Gastrocnemius medialis (tissue), 4 donors: ENCODE measurements around the gene LDLRAD4. TPM values are rescaled to one million over a fixed set of nuclear protein-coding genes. Genes with fewer than 3 reads are reported as not detected.

Experiments
- ATAC-seq, 2 donors: fragments of 150-250 bp; one replicate each; pipeline ENCODE4 v1.9.1; 2016
- DNase-seq, 2 donors: peaks; one replicate each; pipeline ENCODE4 v3.0.0-alpha.2; 2019
- H3K27ac ChIP-seq, 4 donors: fragments of 200-600 bp; sonication (generic); 1 replicate in 1 of 4; 2 replicates in 3 of 4; pipeline ENCODE4 v1.5.1; 2016 to 2018; ENCODE audit warnings: mild to moderate bottlenecking in 2 of 4, moderate library complexity in 1 of 4
- H3K27me3 ChIP-seq, 3 donors: fragments of 200-600 bp; sonication (generic) in 2 of 3; 1 replicate in 1 of 3; 2 replicates in 2 of 3; pipeline versions ENCODE4 v1.5.1 to v1.6.0; 2016 to 2019; ENCODE audit warnings: mild to moderate bottlenecking in 1 of 3, moderate library complexity in 1 of 3
- H3K36me3 ChIP-seq, 2 donors: fragments of 200-600 bp; sonication (generic) in 1 of 2; one replicate each; pipeline ENCODE4 v1.5.1; 2017 to 2018
- H3K4me1 ChIP-seq, 2 donors: fragments of 200-600 bp; sonication (generic) in 1 of 2; one replicate each; pipeline ENCODE4 v1.5.1; 2016 to 2017; ENCODE audit warnings: mild to moderate bottlenecking in 2 of 2
- H3K4me3 ChIP-seq, 4 donors: fragments of 200-600 bp; sonication (generic) in 3 of 4; 1 replicate in 1 of 4; 2 replicates in 3 of 4; pipeline ENCODE4 v1.5.1; 2016 to 2019; ENCODE audit warnings: mild to moderate bottlenecking in 2 of 4
- H3K9me3 ChIP-seq, 3 donors: fragments of 200-600 bp; sonication (generic) in 2 of 3; 1 replicate in 1 of 3; 2 replicates in 2 of 3; pipeline ENCODE4 v1.5.1; 2016 to 2019
- POLR2A ChIP-seq, 2 donors: fragments of 450-650 bp; IDR thresholded peaks; one replicate each; pipeline ENCODE4 v1.6.1; 2017; ENCODE audit warnings: antibody characterized with exemption in 2 of 2, mild to moderate bottlenecking in 2 of 2, moderate library complexity in 2 of 2
- in situ Hi-C, 4 donors: fragments of 200-750 bp; cut with MboI; loops; one replicate each; pipeline versions ENCODE4 v1.15.0 to v1.8.0; 2017; ENCODE audit warnings: low sequenced_read_pairs in 4 of 4
- intact Hi-C: fragments of 100-400 bp; cut with DNase I; formaldehyde crosslinking; loops from one replicate; pipeline ENCODE4 v1.15.1; 2023; ENCODE audit warnings: low total_unique reads
- total RNA-seq, 4 donors: library from RNA; depleted of rRNA; stranded (reverse); fragments of >200 nt; gene quantifications; one replicate each; pipeline versions ENCODE4 v1.1.0 to v1.2.3, GENCODE V29; 2016
- TF ChIP-seq, protein P1 (sequence below), 5 experiments: fragments of 450-650 bp in 3 of 5; fragments of 200-600 bp in 2 of 5; sonication (generic) in 2 of 5; IDR thresholded peaks in 4 of 5; conservative IDR thresholded peaks in 1 of 5; 1 replicate in 4 of 5; 2 replicates in 1 of 5; pipeline ENCODE4 v1.5.1; 2016 to 2019; ENCODE audit warnings: antibody characterized with exemption in 5 of 5, mild to moderate bottlenecking in 3 of 5, moderate library complexity in 3 of 5

Gene LDLRAD4
- total RNA-seq, 4 donors from 2014 or later, result 3.9 to 11.1 (median 6.5) TPM

DNA sequence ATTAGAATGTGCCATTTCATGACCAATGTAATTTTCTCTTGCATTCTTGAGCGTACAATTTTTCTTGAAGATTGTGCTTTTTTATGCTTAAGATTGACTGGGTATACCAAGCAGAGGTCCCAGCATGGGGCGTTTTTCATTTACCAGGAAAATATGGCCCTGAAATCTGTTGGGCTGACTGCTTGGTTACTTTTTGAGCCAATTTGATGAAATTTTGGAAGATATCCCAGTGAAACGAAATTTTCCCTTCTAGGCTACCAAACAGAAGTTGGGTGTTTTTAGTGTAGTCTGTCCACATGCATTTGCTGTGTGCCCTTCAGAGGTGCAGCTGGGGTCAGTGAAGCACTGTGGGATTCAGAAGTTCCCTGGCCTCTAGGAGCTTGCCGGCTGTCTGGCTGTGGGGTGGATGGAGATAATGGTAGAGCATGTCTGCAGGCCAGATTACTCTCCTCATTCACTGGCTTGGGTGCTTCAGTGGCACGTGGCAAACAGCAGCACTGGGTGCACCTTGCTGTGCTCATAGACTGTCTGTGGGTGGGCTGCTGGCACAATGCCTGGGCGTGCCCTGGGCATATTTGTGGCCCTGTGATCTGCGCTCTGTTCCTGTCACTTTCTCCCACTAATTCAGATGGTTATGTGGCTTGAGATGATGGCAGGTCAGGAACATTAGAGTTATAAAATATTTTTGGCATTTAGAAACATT is 73.3 kb downstream of the LDLRAD4 start:
- Histone ChIP-seq H3K27me3 (no peaks in the 10 kb centered on the region), H3K4me1 (no peaks in the 10 kb centered on the region), H3K27ac (no peak overlapping the region), H3K4me3 (no peak overlapping the region), H3K36me3 (no peaks in the 10 kb centered on the region), H3K9me3 (no peaks in the 10 kb centered on the region)
- DNase-seq, result no peak
- TF ChIP-seq, protein P1, sequence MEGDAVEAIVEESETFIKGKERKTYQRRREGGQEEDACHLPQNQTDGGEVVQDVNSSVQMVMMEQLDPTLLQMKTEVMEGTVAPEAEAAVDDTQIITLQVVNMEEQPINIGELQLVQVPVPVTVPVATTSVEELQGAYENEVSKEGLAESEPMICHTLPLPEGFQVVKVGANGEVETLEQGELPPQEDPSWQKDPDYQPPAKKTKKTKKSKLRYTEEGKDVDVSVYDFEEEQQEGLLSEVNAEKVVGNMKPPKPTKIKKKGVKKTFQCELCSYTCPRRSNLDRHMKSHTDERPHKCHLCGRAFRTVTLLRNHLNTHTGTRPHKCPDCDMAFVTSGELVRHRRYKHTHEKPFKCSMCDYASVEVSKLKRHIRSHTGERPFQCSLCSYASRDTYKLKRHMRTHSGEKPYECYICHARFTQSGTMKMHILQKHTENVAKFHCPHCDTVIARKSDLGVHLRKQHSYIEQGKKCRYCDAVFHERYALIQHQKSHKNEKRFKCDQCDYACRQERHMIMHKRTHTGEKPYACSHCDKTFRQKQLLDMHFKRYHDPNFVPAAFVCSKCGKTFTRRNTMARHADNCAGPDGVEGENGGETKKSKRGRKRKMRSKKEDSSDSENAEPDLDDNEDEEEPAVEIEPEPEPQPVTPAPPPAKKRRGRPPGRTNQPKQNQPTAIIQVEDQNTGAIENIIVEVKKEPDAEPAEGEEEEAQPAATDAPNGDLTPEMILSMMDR (IDR thresholded peaks at IDR 0.05 in 4 of 5, conservative IDR thresholded peaks at IDR 0.05 in 1 of 5), result no peak
- no peak for TF ChIP-seq POLR2A (IDR thresholded peaks at IDR 0.05)
- intact Hi-C loops (no loop called here), in situ Hi-C loops (no loop called here)
- ATAC-seq, result no peak

DNA sequence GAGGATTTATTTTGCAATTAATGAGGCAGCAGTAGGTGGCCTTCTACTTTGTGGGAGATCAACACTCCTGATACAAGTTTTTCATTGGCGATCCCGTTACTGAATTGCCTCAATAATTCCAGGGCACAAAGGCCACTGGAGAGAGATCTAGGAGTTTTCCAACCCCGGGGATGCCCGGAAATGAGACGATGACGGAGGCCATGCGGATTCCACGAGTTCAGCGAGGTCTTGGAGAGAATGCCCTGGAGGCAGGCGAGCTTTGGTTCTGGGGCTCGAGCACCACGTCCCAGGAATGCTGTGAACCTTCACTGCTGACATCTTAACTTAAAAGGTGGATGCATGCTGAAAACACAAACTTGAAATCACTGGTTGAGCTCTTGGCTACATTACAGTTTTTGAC is 74.2 kb downstream of the LDLRAD4 start:
- Histone ChIP-seq H3K27me3 (no peaks in the 10 kb centered on the region), H3K36me3 (no peaks in the 10 kb centered on the region), H3K4me1 (no peaks in the 10 kb centered on the region), H3K9me3 (no peaks in the 10 kb centered on the region), H3K4me3 (no peak overlapping the region), H3K27ac (no peak overlapping the region)
- TF ChIP-seq, protein P1 (IDR thresholded peaks at IDR 0.05 in 4 of 5, conservative IDR thresholded peaks at IDR 0.05 in 1 of 5), result no peak
- no peak for TF ChIP-seq POLR2A (IDR thresholded peaks at IDR 0.05)
- in situ Hi-C loops, result no loop called here
- ATAC-seq (no peak), DNase-seq (no peak)
- intact Hi-C loops, result no loop called here

DNA sequence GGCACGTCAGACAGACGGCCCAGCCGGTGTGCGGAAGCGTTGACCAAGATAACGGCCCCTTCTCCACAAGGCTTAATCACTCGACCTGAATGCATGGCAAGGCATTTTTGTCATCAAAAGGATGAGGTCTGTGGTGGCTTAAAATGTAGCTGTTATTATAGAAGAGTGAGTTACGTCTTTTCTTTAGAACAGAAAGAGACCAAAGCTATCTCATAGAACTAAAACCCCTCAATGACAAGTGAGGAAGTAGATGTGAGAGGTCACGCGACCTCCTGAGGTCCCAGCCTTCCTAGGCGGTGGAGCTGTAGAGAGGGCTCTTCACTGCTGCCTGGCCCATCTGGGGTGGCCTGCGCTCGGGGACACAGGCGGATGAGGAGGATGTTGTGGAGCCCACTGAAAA is 75.7 kb downstream of the LDLRAD4 start:
- in situ Hi-C loops (no loop called here), intact Hi-C loops (no loop called here)
- ATAC-seq, result no peak
- H3K27me3 ChIP-seq, result no peaks in the 10 kb centered on the region
- TF ChIP-seq, protein P1 (IDR thresholded peaks at IDR 0.05 in 4 of 5, conservative IDR thresholded peaks at IDR 0.05 in 1 of 5), result no peak
- no peak for TF ChIP-seq POLR2A (IDR thresholded peaks at IDR 0.05)
- H3K27ac ChIP-seq, result no peak overlapping the region
- no peak for DNase-seq
- no peaks in the 10 kb centered on the region for H3K9me3 ChIP-seq
- H3K4me3 ChIP-seq, result no peak overlapping the region
- no peaks in the 10 kb centered on the region for H3K4me1 ChIP-seq
- H3K36me3 ChIP-seq, result no peaks in the 10 kb centered on the region

DNA sequence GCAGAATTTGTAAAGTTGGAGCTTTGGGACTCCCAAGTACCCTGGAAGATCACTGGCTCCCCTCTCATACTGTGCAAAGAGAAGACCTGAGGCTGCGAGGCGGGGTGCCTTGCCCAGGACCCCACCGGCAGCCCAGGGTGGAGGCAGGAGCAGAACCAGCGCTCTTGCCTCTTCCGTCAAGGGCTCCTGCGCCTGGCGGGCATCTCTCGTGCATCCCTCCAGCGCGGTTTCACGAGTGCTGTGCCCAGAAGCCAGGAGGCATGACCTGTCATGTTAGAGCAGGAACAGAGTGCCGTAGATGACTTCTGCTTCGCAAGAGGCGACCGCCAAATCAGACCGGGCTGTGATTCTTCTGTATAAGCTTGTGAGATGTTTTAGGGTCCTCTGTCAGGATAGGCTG is 77.3 kb downstream of the LDLRAD4 start:
- no peak overlapping the region for H3K4me3 ChIP-seq

More for the DNA sequence above, 77.3 kb downstream of the LDLRAD4 start:
- no peaks in the 10 kb centered on the region for H3K27me3 ChIP-seq
- TF ChIP-seq, protein P1 (IDR thresholded peaks at IDR 0.05 in 4 of 5, conservative IDR thresholded peaks at IDR 0.05 in 1 of 5), result no peak
- TF ChIP-seq POLR2A (IDR thresholded peaks at IDR 0.05), result no peak
- H3K36me3 ChIP-seq, result no peaks in the 10 kb centered on the region
- no peaks in the 10 kb centered on the region for H3K9me3 ChIP-seq
- no peak for DNase-seq
- intact Hi-C loops, result no loop called here
- H3K4me1 ChIP-seq, result peaks cover 7 to 8% of the 10 kb centered on the region in 2 donors
- H3K27ac ChIP-seq, result no peak overlapping the region
- in situ Hi-C loops, result no loop called here
- ATAC-seq, result no peak
